GM18507 (cell line): ENCODE measurements around the gene CKS1B.

Source experiments
- DNase-seq: peaks from one replicate; pipeline ENCODE4 v3.0.0; 2011; ENCODE audit warnings: low read depth; ENCODE audit not compliant: insufficient read length; ENCODE audit errors: extremely low spot score
- FAIRE-seq: peaks from 2 replicates; lab custom pipeline; 2011; peaks lifted over from hg19 to GRCh38; lab: Jason Lieb, UNC

The CKS1B gene

DNA sequence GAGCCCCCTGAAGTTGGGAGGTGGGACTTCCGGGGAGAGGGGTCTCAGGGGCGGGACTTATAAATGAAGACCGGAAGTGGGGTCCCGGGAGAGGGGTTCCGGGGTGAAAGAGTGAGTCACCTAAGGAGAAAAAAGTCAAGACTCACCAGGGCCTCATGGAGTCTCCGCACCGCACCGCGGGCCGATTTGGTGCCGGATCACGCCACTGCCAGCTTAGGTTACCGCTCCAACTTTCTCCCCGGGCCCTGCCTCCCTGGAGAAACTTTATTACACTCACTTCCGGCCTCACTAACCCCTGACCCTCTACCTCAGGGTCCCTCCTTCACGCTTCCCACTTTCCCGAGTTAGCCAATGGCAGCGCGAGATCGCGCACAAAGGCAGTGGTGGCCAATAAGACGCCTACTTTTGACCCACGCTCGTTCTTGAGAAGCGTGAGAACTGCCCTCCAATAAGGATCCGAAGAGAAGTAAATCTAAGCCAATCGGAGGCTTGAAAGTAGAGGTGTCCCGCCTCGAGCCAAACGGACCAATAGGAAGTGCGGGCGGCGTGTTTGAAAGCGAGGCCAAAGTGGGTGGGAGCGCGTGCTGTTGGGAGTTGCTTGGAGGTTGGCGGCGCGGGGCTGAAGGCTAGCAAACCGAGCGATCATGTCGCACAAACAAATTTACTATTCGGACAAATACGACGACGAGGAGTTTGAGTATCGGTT is at the start of gene CKS1B:
Gene CKS1B (plus strand): TSS at position 580 of the 706 bp plus-strand sequence. CDS start 65 bp downstream, at position 645.
- DNase-seq (peak; percentile 88), FAIRE-seq (peak; percentile 98)

DNA sequence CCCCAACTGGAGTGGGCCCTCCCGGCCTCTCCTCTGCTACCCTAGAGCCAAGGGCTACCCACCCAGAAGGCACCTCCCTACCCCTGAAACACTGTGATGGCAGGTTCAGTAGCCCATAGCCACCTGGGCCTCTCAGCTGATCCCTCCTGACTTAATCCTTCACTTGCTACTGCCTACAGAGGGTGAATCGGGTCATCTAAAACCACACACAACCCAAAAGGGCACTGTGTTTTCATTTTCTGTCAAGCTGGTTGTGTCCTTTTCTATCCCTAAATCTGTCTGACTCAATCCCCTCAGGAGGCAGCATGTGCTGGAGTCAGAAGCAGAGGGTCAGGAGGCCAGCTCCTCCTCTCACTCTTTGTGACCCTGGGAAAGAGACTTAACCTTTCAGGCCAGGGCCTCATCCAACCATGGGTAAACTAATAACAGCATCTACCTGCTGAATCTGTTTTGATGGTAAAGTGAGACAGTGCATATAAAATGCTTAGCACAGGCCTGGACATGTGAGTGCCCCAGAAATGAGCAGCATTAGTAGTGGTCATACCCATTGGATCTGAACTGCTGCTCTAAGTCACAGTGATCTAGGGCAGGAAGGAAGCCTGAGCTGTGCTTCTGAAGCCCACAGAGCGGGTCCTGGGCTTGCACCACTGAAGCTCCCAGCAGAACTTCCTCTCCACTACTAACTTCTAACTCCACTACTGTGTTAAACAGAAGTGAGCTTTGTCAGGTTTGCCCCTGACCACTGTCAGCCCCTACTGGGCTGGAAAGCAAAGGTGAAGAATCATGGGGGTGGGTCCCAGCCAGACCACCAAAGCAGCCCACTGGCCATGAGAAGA is 48.9 kb upstream of the CKS1B start:
- FAIRE-seq (no peak), DNase-seq (no peak)

DNA sequence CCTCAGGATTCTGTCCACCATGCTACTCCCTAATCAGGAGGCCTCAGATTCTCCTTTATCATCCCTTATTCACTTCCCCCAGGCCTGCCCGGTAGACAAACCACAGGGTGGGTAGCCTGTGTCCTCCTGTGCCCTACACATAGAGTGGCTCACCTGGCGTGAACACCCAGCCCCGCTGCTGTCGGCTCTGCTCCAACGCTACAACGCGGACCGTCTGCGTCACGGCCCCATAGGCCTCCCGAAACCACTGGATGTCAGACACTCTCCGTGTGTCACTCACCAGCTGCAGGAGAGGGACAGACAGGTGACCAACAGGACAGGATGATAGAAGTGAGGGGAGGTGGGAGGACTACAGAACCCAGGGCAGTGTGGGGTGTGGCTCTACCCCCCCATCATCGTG is 48.3 kb upstream of the CKS1B start:
- DNase-seq (no peak), FAIRE-seq (no peak)

DNA sequence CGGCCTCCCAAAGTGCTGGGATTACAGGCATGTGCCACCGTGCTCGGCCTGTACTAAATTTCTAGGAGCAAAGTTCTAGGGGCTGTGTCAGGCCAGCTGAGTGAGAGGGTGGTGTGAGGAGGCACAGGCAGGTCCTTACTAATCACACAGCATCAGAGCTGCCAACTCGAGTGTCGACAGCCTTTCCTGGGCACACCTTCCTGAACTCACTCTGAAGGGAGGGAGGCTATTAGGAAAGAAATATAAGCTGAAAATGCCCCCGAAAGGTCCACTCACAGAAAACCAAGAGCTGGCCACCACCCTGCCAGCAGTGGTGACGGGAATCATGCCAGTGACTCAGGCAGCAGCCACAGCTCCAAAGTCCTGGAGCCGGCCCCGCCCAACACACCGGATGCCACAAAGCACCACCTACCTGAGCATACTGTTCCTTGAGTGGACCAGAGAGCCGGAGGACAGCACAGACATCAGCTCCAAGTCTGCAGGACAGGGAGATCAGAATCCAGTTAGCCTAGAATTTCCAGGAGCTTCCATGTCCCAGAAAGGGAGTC is 42.5 kb upstream of the CKS1B start:
- FAIRE-seq: no peak
- DNase-seq: no peak

DNA sequence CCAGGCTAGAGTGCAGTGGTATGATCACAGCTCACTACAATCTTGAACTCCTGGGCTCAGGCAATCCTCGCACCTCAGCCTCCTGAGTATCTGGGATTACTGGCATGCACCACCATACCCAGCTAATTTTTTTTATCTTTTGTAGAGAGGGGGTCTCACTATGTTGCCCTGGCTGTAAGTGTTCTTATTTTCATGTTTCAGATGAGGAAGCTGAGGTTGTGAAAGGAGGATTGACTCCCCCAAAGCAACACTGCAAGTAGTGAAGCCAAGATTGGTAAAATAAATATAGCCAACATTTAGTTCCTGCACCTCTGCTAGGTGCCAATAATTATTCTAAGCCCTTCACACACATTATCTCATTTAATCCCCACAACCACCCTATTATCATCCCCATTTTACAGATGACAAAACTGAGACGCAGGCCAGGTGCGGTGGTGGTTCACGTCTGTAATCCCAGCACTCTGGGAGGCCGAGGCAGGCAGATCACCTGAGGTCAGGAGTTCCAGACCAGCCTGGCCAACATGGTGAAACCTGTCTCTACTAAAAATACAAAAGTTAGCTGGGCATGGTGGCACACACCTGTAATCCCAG is 40.0 kb upstream of the CKS1B start:
- no peak for FAIRE-seq
- DNase-seq: no peak

DNA sequence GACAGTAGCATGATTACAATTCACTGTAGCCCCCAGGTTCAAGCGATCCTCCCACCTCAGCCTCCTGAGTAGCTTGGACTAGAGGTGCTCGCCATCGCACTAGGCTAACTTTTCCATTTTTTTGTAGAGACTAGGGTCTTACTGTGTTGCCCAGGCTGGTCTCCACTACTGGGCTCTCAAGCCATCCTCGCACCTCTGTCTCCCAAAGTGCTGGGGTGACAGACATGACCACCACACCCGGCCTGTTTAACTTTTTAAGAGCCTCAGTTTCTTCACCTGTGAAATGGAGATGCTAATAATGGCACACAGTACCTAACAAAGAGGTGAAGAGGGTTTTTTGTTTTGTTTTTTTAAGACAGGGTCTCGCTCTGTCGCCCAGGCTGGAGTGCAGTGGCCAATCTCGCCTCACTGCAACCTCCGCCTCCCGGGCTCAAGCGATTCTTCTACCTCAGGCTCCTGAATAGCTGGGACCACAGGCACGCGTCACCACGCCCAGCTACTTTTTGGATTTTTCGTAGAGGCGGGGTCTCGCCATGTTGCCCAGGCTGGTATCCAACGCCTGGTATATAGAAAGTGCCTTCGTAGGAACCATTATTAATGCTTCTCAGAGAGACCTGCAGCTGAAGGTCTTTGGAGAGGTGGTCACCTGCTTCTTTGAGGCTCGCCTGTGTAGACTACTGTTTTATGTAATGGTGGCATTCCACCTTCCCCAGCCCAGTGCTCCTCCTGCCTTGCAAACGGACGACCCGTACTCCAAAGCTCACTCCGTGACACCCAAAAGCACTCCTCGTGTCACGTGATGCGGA is 38.5 kb upstream of the CKS1B start:
- FAIRE-seq: peak; percentile 21
- no peak for DNase-seq

DNA sequence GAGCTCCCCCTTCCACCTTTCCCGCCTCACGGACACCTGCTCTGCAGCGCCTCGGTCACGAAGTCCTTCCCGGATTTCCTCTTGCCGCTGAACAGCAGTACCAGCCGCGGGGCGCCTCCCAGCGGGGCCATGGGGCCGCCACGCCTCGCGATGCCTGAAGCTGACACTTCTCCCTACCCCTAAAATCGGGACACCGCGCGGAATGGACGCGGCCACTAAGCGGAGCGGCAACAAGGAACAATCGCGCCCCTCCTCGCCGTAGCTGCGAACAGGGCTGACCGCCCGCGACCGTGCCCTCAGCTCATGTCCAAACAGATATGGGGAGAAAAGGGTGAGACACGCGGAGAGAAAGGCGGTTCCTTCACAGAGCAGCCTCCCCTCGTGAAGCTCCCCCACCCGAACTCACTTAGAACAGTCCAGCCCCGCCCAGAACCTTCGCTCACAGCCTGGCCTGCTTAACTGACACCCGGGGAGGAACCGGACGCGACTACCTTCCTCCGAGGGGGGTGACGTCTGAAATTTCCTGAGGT is 37.9 kb upstream of the CKS1B start, which contains the start of gene PMVK:
Gene PMVK (minus strand): TSS at position 165 of the 530 bp plus-strand sequence. CDS start 34 bp downstream, at position 131.
- DNase-seq (peak; percentile 82), FAIRE-seq (no peak)

DNA sequence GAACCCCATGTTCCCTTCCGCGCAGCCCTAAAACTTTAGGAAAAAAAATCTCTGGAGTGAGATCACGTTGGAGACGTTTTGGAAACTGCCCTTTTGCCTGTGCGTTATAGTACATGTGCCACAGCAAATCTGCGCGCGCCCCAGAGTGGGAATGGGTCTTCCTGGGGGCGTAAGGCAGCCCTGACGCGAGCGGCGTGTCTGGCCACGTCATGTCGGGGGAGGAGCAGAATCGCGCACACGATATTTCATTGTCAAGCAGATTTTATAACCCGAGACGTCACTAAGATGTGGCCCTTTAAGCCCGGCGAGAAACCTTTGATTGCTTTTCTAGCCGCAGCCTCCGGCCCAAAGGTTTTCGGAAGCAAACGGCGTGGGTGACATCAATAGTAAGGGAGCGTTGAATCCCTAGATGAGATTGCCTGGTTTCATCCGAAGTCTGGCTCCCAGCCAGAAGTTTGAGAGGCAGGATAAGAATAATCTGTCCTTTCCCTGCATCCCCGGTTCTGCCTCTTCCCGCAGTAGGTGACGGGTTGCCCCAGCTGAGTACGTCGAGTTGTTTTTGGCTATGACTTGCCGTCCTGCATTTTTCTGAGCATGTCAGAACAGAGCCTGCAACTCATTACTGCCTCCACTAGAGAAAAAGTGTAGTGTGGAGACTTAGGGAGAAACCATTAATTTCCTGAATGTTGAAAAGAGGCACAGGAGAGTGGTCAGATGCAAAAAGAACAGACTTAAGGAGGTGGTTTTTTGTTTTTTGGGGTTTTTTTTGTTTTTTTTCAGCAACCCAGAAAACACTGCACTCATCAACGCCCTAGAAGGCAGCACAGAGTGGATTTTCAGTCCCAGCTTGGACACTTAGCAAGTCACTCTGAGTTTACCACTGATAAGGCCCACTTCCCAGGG is 37.1 kb upstream of the CKS1B start:
- DNase-seq (peak; percentile 65), FAIRE-seq (peak; percentile 85)

DNA sequence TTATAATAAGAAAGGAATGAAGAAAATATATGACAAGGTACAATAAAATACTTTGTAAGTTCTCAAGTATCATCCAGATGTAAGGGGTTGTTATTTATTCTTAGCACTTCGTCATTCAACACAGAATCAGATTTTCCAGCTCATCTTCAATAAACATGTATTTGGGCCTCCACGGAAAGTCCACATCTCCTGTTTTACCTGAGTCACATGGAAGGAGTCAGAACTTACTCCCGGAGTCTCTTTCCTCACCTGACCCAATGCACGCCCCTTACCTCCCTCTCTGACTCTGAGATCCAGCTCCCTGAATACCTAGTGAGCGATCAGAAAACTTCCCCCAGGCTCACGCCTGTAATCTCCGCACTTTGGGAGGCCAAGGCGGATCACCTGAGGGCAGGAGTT is 36.5 kb upstream of the CKS1B start:
- DNase-seq: no peak
- FAIRE-seq: no peak

DNA sequence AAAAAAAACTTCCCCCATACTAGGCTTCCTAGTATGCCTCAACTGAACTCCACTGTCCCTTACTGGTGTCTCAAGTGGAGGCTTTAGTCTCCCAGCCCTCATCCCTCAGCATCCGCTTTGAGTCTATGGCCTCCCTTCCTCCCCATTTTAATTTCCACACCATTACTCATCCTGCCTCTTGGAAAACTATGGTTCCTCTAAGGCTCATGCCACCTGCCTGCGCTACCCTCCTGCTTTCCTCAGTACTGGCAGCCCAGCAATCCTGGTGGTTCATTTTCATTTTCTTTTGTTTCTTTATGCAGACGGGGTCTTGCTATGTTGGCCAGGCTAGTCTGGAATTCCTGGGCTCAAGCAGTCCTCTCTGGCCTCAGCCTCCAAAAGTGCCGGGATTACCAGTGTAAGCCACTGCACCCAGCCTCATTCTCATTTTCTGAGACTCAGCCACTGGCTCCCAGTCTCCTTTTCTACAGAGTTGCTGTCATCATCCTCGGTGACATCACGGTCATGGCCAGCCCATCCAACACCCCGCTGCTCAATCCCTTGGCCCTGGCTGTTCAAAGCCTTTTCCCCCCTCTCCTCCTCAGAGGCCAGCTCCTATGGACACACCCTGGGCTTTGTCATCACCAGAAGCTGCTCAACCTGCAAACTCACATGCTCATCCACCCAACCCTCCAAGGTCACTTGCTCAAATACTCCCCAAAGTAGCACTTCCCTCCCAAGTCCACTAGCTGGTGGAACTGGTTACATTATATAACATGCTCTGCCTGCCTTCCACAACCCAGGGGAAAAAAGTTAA is 35.7 kb upstream of the CKS1B start:
- no peak for DNase-seq

DNA sequence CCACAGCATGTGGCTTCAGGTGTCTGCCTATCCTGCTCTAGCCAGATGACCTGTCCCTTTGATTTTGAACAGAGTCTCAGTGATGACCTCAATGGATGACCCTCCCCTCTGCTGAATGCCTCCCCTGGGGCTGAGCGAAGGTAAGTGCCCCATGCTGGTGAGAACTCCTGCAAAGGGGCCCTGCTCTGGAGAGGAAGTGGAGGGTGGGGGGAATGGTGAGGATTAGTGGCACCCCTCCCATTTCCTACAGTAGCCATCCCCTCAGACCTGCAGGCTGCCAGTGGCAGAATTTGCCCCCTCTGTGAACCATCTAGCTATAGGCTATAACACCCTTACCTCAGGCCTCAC is 34.3 kb upstream of the CKS1B start:
- no peak for DNase-seq

More for the DNA sequence above, 35.7 kb upstream of the CKS1B start:
- no peak for FAIRE-seq

DNA sequence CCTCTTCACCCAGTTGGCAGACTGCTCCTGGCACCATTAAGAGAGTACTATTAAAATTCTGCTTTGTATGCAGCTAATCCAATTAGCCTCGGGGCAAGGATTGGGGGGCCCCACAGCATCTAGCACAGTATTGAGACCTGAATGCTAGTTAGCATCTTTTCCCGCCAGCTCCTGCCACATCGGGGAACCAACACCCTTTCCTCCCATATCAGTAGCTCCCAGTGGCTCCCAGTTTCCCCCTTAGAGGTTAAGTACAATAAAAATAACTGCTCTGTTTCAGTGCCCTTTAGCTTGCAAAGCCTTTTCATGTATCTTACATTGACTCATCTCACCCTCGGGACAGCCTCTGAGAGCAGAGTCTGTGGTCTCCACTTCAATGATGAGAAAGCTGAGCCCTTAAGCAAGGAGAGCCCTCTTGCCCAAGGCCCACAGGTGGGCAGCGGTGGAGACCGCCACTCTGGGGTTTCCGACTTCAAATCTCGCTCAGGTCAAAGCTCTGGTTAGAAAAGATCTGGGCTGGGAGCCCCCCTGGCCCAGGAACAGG is 33.8 kb upstream of the CKS1B start:
- no peak for DNase-seq
- peak; percentile 48 for FAIRE-seq

More for the DNA sequence above, 34.3 kb upstream of the CKS1B start:
- no peak for FAIRE-seq

DNA sequence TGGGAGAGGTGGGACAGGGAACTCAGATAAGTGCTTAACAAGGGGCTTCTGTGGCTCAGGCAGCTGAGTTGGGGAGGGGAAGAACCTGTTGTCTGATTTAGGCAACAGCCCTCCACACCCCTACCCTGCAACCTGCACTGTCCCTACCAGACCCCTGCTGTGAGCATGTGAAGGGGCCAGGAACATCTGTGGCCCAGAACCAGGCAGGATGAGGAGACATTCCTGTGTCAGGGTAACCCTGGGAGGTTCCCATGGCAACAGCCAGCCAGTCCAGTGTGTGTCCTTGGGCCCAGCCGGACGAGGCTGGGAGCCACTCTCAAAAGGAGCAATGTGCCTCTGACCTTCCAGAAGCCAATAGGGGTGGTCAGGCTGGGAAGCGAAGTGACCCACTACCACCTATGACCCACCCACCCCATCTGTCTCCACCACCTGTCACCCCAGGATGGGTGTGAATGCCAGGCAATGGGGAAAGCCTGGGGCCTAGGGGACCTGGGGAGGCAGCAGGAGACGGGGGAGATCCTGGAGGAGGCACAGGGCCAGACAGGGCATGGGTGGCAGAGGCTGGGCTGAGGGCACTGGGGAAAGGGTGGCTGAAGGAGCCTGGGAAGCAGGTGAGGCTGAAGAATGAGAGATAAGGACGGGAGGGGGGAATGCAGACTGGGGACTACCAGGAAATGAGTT is 33.0 kb upstream of the CKS1B start:
- no peak for FAIRE-seq
- DNase-seq: no peak

DNA sequence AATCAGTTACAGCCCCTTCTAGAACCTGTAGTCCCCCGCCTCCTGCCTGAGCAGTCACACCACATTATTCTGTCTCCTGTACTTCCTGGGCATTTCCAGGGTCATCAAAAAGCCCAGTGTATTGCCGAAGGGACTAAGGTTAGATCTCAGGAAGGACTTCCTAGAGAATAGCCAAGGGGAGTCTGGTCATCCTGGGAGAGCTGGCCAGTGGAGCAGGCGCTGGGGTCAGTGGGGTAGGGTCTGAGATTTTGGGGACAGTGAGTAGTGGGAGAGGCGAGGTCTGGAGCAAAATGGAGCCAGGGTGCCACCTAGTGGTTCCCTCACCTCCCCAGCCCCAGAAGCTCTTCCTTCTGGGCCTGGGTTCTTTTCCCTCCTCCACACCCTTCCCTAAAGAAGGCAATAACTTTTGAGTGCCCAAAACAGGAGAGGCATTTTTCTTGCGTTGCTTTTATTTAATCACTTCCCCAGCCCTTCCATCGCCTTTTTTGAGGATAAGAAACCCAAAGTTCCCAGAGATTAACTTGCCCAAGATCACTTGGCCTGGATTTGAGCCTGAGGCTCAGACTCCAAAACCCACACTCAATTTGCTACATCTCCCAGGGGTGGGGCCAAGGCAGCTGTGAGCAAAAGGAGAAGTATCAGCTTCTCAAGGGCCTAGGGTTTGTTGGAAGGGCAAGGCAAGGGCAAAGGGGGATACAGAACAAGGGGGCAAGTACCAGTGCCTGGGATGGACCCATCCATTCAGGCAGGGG is 30.7 kb upstream of the CKS1B start:
- FAIRE-seq: peak; percentile 87

DNA sequence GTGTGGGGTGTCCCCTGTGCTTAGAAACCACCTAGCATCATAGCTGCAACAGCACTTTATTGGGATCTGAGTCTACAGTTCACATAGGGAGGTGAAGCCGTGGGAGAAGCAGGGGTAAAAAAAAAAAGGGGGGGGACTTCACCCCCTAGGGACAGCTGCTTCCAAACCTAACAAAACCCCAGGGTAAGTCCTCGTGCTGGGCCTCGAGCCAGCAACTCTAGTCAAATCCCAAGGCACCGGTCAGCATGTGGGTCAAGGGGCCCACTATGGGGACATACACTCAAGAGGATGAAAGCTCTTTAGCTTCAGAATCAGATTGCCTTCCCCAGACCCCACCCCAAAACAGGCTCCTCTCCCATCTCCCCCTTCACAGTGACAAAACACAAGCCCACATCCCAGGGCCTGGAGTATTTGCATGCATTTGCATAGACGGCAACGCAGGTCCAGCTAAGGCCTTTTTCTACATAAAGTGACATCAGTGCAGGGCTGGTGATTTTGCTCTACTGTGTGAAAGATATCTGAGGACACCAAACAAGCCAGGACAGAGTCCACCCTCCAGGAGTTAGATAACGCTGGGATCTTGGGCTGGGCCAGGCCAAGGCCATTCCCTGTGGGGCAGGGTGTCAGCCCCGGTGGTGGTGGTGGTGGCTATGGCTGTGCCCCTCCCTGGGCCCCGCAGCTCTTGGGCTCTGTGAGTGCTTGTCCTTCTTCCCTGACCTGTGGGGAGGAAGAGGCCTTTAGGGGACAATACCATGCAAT is 29.9 kb upstream of the CKS1B start:
- FAIRE-seq: no peak

More for the DNA sequence above, 30.7 kb upstream of the CKS1B start:
- DNase-seq: no peak

More for the DNA sequence above, 29.9 kb upstream of the CKS1B start:
- DNase-seq: no peak
